Measurements from ENCODE around the gene SKIC8.

SKIC8 gene

GRCh38 chr15:78299101-78299930 is at the start of gene SKIC8:
Gene SKIC8, minus strand, starts transcription at chr15:78299609. Its CDS starts 3,923 bp downstream, at chr15:78295686.
- peak; percentile 80 for DNase-seq

GRCh38 chr15:78347586-78348543 is 48.5 kb upstream of the SKIC8 start:
- DNase-seq, result no peak

DNA sequence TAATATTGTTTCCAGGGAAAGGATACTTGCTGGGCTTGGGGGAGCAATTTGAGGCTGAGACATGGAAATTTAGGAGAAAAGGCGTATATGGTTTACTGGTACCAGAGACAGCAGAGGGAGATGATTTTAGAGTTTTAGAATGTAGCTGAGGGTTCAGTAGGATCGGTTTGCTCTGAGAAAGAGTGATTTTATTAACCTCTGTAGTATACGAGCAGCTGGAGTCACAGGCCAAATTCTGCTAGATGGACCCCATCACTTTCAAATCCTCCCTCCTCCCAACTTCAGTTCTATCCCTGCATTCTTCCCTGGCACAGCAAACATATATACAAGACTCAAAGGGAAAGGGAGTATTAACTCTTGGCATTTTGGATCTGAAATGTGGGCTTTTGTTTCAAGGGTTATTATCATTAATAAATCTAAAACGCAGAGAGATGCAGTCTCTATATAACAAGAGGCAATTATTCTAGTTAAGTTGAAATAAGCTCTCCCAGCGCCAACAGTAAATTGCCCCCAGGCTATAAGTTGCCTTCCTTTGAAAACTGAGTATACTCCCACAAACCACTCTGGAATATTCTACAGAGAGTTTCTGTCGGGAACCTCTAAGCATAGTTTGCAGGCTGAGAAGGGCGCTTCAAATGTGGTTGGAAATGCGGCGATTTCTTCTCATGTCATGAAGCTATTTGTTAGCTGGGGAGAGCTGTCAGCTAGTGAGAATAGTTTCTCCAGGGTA is 46.2 kb upstream of the SKIC8 start:
- peak; percentile 11 for DNase-seq

GRCh38 chr15:78343276-78344060 is 44.1 kb upstream of the SKIC8 start:
- DNase-seq, result no peak

GRCh38 chr15:78342021-78342420 is 42.6 kb upstream of the SKIC8 start:
- DNase-seq, result no peak

- no peak for DNase-seq
Observed at GRCh38 chr15:78341057-78341987, 41.9 kb upstream of the SKIC8 start.

DNA sequence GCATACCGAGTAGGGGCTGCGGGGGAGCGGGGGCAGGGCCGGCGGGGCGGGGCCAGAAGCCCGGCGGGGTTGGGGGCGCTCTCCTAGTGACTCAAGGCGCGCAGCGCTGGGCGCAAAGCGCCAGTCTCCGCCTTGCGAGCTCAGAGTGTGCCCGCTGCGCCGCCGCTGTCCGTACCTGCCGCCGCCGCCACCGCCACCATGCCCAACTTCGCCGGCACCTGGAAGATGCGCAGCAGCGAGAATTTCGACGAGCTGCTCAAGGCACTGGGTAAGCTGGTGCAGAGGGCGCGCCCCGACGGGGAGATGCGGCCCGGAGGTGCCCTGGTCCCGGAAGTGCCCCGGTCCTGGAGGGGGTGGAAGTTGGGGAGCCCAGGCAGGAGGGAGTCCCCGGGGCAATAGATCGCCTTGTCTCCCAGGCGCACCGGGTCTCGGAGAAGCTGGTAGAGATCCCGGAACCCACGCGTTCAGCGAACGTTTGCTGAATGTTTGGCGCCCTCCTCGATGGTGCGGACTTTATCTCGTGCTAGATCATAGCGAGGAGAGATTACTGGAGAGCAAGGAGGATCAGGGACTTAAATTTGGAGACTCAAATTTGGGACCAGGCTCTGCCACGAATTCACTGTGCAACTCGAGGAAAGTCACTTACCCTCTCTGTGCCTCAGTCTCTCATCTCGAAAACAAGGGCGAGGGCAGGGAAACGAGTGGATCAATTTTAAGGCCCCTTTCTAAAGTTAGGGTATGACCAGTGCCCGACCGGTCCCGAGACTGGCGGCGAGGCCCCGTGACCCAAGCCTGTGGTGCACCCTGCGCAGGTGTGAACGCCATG is 41.0 kb upstream of the SKIC8 start, which contains the start of gene CRABP1:
CRABP1 (plus strand) TSS at position 123 of the 826 bp plus-strand sequence; CDS start at position 199, 76 bp downstream.
- DNase-seq, result no peak

DNA sequence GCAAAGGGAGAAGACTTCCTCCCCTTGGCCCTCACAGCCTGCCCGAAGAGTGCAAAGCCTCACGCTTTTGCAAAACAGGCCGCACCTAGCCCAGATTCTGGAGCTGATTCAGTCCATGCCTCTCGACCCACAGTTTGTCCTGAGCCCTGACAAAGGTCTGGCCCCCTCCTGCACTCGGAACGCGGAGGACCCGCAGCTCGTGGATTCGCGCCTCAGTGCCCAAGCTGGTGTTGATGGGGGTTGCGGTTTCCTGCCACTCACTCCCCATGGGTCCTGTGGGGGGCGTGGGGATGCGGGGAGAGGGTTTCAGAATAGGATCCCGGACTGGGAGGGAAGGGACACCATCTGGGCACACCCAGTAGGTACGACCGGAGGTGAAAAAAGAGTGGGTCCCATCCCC is 40.1 kb upstream of the SKIC8 start:
- DNase-seq, result no peak

DNA sequence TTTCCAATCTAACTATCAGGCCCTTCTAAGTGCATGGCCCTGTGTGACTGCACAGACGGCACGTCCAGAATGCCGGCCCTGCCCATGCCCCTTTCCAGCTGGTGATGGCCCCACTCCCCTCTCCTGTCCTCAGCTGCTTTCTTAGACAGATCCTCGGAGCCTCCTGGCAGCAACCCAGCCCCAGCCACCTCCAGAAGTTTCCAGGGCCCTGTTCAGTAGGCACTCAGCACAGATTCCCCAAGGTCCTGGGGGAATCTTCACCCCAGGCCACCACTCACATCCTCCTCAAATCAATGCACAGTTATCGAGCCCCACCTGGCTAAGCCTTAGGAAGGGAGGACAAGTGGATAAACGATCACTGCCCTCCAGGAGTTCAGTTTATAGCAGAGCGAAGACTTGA is 39.4 kb upstream of the SKIC8 start:
- DNase-seq, result no peak

DNA sequence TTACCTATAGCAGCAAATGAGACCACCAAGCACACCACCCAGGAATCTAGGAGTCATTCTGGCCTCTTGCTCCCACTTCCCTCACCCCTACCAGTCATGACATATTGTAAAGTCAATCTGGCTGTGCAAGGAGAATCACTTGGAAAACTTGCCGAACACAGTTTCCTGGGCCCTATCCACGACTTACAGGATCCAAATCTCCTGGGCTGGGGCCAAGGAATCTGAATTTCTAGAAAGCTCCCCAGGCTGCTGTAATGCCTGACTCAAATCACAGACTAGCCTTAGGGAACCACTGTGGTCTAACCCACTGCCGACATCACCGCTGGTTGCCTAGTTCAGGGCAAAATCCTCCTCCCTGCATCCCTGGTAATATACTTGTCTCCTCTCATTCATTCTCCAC is 36.6 kb upstream of the SKIC8 start:
- no peak for DNase-seq

DNA sequence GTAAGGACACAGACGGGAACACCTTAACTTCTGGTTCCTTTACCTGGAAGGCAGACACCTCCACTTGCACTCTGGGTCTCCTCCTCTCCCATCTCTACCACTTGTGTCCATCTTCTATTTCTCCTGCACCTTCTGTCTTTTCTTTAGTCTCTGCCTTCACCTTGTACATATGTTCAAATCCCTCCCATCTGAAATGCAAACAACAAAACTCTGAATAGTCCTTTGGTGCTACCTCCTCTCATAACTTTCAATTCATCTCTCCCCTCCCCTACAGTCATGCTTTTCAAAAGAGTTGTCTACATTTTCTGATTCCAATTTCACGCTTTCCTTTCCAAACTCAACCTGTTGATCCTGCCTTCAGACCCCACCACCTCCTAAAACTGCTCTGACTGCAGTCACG is 35.4 kb upstream of the SKIC8 start:
- no peak for DNase-seq

GRCh38 chr15:78329625-78330024 is 30.2 kb upstream of the SKIC8 start:
- no peak for DNase-seq

DNA sequence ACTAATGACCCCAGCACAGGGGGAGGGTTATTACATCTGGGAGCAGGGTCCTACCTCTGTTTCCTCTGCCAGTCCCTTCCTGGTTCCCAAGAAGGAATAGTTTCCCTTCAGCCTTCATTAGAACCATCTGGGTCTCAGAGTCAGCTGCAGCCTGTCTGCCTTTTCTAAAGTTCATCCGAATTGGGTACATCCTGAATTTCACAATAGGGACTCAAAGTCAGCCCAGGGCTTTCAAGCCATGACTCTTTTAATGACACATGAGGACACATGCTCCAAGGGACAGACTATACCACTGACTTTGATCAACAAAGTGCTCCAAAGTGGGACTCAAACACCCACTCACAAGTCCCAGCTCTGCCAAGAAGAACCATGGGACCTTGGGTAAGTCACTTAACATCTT is 28.1 kb upstream of the SKIC8 start:
- no peak for DNase-seq

- no peak for DNase-seq
Observed at GRCh38 chr15:78325092-78325843, 25.9 kb upstream of the SKIC8 start.

- DNase-seq, result no peak
Observed at GRCh38 chr15:78324144-78324543, 24.7 kb upstream of the SKIC8 start.

DNA sequence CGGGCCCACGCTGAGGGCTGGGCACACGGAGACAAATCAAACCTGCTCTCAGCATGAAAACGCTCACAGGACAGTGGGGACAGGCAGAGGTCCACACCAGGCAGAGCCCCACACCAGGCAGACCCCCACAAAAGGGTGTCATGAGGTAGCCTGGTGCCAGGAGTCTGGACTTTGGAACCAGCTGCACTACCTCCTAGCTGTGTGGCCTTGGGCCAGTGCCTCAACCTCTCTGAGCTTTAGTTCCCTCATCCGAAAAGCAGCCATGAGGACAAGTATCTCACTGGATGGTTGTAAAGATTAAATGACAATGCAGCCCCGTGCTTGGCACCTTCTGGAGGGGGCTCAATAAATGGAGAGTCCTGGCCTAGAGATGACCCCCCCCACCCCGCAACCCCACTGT is 24.3 kb upstream of the SKIC8 start:
- no peak for DNase-seq

DNA sequence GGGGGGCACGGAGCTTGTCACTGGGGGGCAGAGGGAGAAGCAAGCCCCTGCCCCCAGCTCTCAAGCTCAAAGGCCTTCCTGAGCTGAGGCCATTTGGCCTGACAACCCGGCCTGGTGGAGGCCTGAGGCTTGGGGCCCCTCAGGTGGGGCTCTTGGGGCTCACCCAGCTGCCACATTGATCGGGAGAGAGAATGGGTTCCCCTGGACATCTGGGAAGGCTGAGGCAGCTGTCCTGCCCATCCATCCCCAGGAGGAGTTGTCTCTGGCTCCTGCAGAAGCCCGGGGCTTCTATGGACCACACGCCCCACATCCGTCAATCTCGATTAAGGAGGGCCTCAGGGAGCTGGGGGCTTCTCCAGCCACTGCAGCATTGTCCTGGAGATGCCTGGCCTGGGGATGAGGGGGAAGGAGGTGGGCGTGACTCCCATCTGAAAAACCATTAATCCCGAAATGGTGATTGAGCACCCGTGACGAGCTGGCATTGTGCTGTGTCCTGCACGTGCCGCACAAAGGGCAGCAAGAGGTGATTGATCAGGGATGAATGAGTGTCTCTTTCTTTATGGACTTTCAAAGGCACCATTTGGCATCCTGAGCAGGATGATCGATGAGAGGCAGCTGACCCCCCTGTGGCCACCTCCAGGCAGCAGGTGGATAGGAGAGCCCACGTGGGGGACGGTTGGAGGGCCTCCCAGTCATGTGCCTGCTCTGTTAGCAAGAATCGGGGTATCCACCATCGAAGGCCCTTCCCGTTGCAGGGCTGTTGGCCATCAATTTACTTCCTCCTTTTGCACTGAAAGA is 23.5 kb upstream of the SKIC8 start:
- no peak for DNase-seq

DNA sequence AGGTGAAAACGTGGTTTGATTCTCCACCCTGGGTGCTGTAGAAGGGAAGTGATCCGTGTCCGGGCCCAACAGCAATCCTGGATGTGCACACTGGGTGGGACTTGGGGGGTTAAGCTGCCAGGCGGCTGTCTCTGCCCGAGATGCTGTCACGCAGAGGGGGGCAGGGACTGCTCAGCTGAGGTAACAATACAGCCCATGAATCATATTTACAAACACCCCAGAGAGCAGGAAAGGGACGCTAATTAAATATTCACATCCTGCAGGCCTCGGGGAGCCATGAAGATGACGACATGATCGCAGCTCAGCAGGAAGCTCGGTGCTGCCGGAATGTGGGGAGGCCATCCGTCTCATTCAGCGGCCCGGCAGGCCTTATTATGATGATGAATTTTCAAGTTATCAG is 22.8 kb upstream of the SKIC8 start:
- DNase-seq, result no peak
